Esophagus (tissue), 2 donors: ENCODE results near the gene MVD. TPM values are rescaled to one million over a fixed set of nuclear protein-coding genes. Genes with fewer than 3 reads are reported as not detected.

ENCODE experiments used
- H3K27ac ChIP-seq, 2 donors: one replicate each; pipeline ENCODE4 v1.5.1; 2013; ENCODE audit warnings: low read depth in 2 of 2, mild to moderate bottlenecking in 2 of 2, inconsistent platforms in 1 of 2, low read length in 1 of 2, moderate library complexity in 1 of 2
- H3K27me3 ChIP-seq, 2 donors: one replicate each; pipeline ENCODE4 v1.6.1; 2013; ENCODE audit warnings: low read length in 2 of 2, control low read depth in 1 of 2, mild to moderate bottlenecking in 1 of 2; ENCODE audit not compliant: insufficient read depth in 2 of 2, control insufficient read depth in 1 of 2
- H3K36me3 ChIP-seq, 2 donors: one replicate each; pipeline ENCODE4 v1.6.1; 2013; ENCODE audit warnings: low read length in 1 of 2; ENCODE audit not compliant: control insufficient read depth in 2 of 2, insufficient read depth in 2 of 2
- H3K4me1 ChIP-seq, 2 donors: one replicate each; pipeline ENCODE4 v1.6.1; 2013; ENCODE audit warnings: low read length in 1 of 2; ENCODE audit not compliant: control insufficient read depth in 2 of 2, insufficient read depth in 2 of 2
- H3K4me3 ChIP-seq, 2 donors: one replicate each; pipeline ENCODE4 v1.5.1; 2013; ENCODE audit warnings: low read length in 2 of 2, mild to moderate bottlenecking in 2 of 2, low read depth in 1 of 2, moderate library complexity in 1 of 2
- H3K9me3 ChIP-seq, 2 donors: one replicate each; pipeline ENCODE4 v1.6.1; 2013; ENCODE audit warnings: mild to moderate bottlenecking in 2 of 2, low read depth in 1 of 2, low read length in 1 of 2, moderate library complexity in 1 of 2; ENCODE audit not compliant: control insufficient read depth in 2 of 2, insufficient read depth in 1 of 2
- WGBS, 2 donors: extraction: QIAGEN DNeasy Blood & Tissue Kit; methylation state at CpG; one replicate each; pipeline ENCODE4 v1.1.7; 2013; 5-methylcytosine and 5-hydroxymethylcytosine counted together
- polyA plus RNA-seq, 2 donors: library from polyadenylated mRNA; stranded (reverse); fragments of 200-250 nt; gene quantifications; one replicate each; pipeline ENCODE4 v1.2.3, GENCODE V29; 2013
- donor health status: healthy with polysubstance abuse.
- donor health status: Bipolar disorder and iron deficiency.

Gene MVD
- polyA plus RNA-seq, 2 donors, result 92.5 to 149 TPM

DNA sequence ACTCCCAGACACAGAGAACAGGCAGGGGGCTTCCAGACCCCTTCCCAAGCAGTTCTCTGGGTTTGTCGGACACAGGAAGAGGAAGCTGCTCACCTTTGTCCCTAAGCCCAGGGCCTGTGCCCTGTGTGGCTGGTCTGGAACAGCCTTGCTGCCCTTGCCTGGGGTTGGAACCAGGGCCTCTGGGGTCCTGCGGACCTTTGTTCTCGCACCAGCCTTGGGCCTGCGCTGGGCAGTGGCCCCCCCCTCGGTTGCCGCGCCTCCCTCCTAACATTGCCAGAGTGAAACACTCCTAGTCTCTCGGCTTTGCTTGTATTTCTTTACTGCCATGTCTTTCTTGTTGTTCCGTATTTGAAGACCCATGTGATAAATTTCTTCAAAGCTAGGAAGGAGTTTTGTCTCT lies 33.1 kb downstream of the MVD start:
- 83 to 85% methylated on average over 9 of the region's 9 CpGs for WGBS, 2 donors

DNA sequence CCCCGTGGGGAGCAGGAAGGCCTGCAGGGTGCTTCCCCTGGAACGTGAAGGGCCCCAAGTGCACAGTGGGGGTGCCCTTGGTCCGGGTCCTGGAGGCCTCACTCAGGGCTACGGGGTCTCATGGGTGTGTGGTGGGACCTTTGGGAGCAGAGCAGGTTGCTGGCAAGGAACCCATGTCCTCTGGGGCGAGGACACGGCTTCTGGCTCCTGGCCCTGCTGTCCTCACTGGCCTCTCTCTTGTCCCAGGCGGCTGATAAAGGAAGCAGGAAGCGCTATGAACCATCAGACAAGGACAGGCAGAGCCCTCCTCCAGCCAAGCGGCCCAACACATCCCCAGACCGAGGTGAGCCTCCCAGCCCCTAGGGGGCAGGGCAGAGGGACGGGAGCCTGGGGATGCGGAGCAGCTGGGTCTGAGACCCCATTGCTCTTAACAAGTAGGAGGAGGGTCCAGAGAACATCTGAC lies 34.3 kb downstream of the MVD start:
- Histone ChIP-seq H3K27ac (no peak overlapping the region), H3K4me1 (no peaks in the 10 kb centered on the region), H3K9me3 (no peaks in the 10 kb centered on the region), H3K36me3 (peaks cover 3 to 66% of the 10 kb centered on the region in 2 donors), H3K27me3 (no peaks in the 10 kb centered on the region), H3K4me3 (no peak overlapping the region)
- 67 to 70% methylated on average over 12 of the region's 12 CpGs for WGBS, 2 donors

More for the DNA sequence above, 33.1 kb downstream of the MVD start:
- peaks cover 0 to 53% of the 10 kb centered on the region in 2 donors for H3K36me3 ChIP-seq
- no peaks in the 10 kb centered on the region for H3K9me3 ChIP-seq
- H3K27me3 ChIP-seq, result peaks cover 0 to 3% of the 10 kb centered on the region in 2 donors
- peaks cover 0 to 2% of the 10 kb centered on the region in 2 donors for H3K4me1 ChIP-seq
- H3K27ac ChIP-seq, result no peak overlapping the region
- no peak overlapping the region for H3K4me3 ChIP-seq

DNA sequence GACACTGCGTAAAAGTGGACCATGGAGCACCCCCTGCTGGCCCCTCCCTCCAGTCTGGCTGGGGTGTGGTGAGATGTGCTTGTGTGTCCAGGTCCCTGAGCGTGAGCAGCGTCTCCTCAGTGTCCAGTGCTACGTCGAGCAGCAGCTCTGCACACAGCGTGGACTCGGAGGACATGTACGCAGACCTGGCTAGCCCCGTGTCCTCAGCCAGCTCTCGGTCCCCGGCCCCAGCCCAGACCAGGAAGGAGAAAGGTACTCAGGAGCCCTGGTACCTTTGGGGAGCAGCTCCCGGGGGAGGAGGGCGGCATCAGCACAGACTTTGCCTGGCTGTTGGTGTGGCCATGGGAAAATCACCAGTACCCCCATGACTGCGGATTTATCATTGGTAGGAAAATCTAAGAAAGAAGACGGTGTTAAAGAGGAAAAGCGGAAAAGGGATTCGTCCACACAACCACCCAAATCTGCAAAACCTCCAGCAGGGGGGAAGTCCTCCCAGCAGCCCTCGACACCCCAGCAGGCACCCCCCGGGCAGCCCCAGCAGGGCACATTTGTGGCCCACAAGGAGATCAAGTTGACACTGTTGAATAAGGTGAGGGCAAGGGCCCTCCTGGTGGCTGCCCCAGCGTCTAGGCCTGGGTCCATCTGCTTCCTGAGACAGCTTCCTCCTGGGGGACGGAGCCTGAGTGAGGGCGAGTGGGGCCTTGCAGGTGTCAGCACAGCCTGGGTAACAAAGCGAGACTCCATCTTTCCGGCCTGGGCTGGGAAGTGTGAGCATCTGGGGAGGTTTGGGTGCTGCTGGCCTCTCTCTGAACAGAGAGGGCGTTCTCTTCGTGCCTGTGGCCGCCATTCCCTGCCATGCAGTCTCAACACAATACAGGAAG lies 35.1 kb downstream of the MVD start:
- Histone ChIP-seq H3K27me3 (no peaks in the 10 kb centered on the region), H3K9me3 (peaks cover 0 to 2% of the 10 kb centered on the region in 2 donors), H3K36me3 (peaks cover 9 to 73% of the 10 kb centered on the region in 2 donors), H3K27ac (no peak overlapping the region), H3K4me3 (no peak overlapping the region), H3K4me1 (no peaks in the 10 kb centered on the region)
- WGBS, 2 donors, result 96% methylated on average over 27 of the region's 27 CpGs

DNA sequence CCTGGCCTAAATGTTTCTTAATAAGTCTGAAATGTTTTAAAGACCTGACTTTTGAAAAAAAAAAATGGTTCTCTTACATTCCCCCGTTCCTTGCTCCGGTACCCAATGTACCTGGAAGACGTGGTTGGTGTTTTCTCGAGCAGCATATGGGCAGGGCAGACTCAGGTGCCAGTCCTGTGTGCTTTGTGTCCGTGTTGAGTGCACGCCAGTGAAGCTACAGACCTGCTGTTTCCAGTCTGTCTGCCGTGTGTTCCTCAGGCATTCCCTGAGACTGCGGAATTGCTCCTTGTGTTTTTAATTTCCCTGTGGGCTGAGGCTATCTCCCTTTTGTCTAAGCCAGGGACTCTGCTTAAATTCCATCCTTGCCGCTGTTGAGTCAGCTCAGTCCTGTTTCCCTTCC lies 36.2 kb downstream of the MVD start:
- Histone ChIP-seq H3K9me3 (peaks cover 0 to 2% of the 10 kb centered on the region in 2 donors), H3K4me1 (no peaks in the 10 kb centered on the region), H3K36me3 (peaks cover 17 to 72% of the 10 kb centered on the region in 2 donors)

DNA sequence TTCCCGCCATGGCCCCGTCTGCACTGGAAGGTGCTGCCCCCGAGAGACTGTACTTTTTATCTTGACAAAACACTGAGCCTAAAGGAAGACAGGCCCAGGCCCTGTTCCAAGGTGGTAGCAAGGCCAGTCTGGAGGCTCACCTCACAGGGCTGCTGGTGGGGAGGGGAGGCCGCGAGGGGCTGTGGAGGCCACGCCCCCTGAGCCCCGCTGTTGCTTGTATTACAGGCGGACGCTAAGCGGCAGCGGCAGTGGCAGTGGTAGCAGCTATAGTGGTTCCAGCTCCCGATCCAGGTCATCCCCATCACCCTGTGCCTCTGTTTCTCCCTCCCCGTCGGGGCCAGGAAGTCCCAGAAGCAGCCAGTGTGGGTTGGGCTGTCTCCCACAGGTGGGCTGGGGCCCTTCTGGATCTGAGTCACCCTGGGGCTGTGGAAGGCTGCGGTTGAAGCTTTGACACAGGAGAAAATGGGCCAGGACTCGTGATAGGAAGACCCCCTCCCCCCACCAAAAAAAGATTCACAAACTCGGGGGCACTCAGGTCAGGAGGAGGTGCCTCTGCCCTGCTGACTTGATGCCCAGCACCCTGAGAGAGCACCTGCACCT lies 37.8 kb downstream of the MVD start:
- Histone ChIP-seq H3K4me1 (no peaks in the 10 kb centered on the region), H3K36me3 (peaks cover 17 to 59% of the 10 kb centered on the region in 2 donors), H3K27ac (no peak overlapping the region), H3K9me3 (peaks cover 0 to 2% of the 10 kb centered on the region in 2 donors), H3K4me3 (no peak overlapping the region), H3K27me3 (no peaks in the 10 kb centered on the region)
- 85 to 86% methylated on average over 17 of the region's 17 CpGs for WGBS, 2 donors

More for the DNA sequence above, 36.2 kb downstream of the MVD start:
- Histone ChIP-seq H3K27me3 (no peaks in the 10 kb centered on the region), H3K4me3 (no peak overlapping the region), H3K27ac (no peak overlapping the region)
- WGBS, 2 donors, result 90% methylated on average over 9 of the region's 9 CpGs

DNA sequence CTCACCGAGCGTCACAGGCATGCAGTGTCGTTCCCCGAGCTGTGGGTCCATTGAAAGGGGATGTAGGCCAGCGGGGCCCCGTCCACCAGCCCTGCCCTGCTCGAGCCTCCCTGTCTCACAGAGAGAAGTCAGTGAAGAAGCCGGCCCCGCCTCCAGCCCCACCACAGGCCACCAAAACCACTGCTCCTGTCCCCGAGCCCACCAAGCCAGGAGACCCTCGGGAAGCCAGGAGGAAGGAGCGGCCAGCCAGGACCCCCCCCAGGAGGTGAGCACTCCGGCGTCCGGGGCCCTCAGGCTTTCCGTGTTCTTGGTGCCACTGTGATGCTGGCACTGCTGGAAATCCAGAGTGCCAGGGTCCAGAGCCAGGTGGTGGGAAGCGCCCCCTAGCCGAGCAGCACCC lies 38.4 kb downstream of the MVD start:
- Histone ChIP-seq H3K27ac (no peak overlapping the region), H3K27me3 (no peaks in the 10 kb centered on the region), H3K4me1 (no peaks in the 10 kb centered on the region), H3K36me3 (peaks cover 17 to 58% of the 10 kb centered on the region in 2 donors), H3K4me3 (no peak overlapping the region), H3K9me3 (peaks cover 0 to 2% of the 10 kb centered on the region in 2 donors)
- WGBS, 2 donors, result 94 to 95% methylated on average over 17 to 18 of the region's 18 CpGs

DNA sequence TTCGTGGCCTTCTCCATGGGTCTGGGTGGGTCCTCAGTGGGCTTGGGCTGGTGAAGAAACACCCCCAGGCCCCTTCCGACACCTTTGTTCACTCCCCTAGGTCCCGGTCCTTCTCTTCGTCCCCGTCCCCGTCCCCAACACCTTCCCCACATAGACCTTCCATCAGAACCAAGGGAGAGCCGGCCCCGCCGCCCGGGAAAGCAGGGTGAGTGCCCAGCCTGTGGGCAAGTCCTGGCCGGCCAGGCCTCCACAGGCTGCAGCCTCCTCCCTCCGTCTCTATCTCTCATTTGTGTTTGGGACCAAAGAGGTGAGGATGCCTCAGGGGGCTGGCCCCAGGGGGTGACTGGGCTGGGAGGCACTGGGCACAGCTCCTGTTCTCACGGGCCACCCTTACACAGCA lies 39.0 kb downstream of the MVD start:
- H3K4me1 ChIP-seq, result no peaks in the 10 kb centered on the region
- peaks cover 0 to 2% of the 10 kb centered on the region in 2 donors for H3K9me3 ChIP-seq
- 94 to 98% methylated on average over 13 of the region's 13 CpGs for WGBS, 2 donors
- H3K4me3 ChIP-seq, result no peak overlapping the region
- no peak overlapping the region for H3K27ac ChIP-seq
- no peaks in the 10 kb centered on the region for H3K27me3 ChIP-seq
- peaks cover 17 to 62% of the 10 kb centered on the region in 2 donors for H3K36me3 ChIP-seq

DNA sequence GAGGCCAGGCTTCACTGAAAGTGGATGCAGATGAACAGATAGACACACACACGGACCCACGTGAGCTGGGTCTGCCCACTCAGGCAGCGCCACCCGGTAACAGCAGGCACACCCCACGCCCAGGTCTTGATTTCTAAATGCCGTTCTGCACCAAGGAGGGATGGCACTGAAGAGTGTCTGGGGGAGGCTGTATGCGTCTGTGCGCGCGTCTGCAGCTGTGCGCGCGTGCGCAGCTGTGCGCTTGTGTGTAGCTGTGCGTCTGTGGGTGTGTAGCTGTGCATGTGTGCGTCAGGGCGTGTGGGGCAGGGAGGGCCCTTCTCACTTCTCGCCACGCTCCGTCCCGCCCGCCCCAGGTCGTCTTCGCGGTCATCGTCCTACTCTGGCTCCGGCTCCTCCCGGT lies 40.0 kb downstream of the MVD start:
- H3K36me3 ChIP-seq, result peaks cover 17 to 59% of the 10 kb centered on the region in 2 donors

DNA sequence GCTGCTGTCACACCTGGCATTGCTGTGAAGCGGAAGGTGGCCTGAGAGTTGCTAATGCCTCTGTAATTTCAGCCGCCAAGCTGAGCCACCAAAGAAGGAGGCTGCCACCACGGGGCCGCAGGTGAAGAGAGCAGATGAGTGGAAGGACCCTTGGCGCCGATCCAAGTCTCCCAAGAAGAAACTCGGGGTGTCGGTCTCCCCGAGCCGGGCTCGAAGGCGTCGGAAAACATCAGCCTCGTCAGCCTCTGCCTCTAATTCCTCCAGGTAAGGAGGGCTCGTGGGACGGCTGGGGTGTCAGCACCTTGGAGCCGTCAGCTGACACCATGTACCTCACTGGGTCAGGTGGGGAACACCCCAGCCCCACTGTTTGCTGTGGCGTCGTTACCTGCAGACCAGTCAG lies 40.8 kb downstream of the MVD start:
- Histone ChIP-seq H3K36me3 (peaks cover 22 to 56% of the 10 kb centered on the region in 2 donors), H3K27ac (no peak overlapping the region), H3K27me3 (no peaks in the 10 kb centered on the region), H3K4me3 (no peak overlapping the region), H3K9me3 (peaks cover 0 to 2% of the 10 kb centered on the region in 2 donors), H3K4me1 (no peaks in the 10 kb centered on the region)
- whole genome bisulfite sequencing, 2 donors, result 87 to 91% methylated on average over 19 of the region's 19 CpGs

More for the DNA sequence above, 40.0 kb downstream of the MVD start:
- H3K4me3 ChIP-seq, result no peak overlapping the region
- no peaks in the 10 kb centered on the region for H3K27me3 ChIP-seq
- H3K9me3 ChIP-seq, result peaks cover 0 to 2% of the 10 kb centered on the region in 2 donors
- H3K4me1 ChIP-seq, result no peaks in the 10 kb centered on the region
- 96% methylated on average over 29 of the region's 29 CpGs for WGBS, 2 donors
- H3K27ac ChIP-seq, result no peak overlapping the region
